B cell (primary cell): Measurements from ENCODE around the gene TMEM18.

Experiments
- EZH2 ChIP-seq: IDR thresholded peaks from 2 replicates; pipeline ENCODE4 v1.6.1; 2012; ENCODE audit warnings: borderline replicate concordance, low read depth, mild to moderate bottlenecking, moderate library complexity, low read length; ENCODE audit not compliant: insufficient read depth, poor library complexity, severe bottlenecking
- TF ChIP-seq, protein P1 (sequence below): fragments of 200-600 bp; IDR thresholded peaks from one replicate; pipeline ENCODE4 v1.8.0; 2022; ENCODE audit warnings: antibody characterized with exemption, mild to moderate bottlenecking

DNA sequence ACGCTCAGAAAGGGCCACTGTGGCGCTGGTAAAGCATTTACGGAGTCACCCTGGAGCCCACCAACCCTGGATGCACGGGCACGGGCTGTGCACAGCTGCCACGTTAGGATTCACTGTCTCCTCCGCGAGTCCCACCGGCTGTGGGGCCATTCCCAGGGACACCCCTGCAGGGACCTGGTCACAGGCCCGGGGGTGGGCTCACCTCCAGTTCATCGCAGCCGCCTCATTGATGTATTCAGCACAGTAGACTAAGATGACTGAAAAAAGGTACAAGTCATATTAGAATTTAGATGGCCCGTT, 4.7 kb downstream of the TMEM18 start:
- TF ChIP-seq, protein P1, sequence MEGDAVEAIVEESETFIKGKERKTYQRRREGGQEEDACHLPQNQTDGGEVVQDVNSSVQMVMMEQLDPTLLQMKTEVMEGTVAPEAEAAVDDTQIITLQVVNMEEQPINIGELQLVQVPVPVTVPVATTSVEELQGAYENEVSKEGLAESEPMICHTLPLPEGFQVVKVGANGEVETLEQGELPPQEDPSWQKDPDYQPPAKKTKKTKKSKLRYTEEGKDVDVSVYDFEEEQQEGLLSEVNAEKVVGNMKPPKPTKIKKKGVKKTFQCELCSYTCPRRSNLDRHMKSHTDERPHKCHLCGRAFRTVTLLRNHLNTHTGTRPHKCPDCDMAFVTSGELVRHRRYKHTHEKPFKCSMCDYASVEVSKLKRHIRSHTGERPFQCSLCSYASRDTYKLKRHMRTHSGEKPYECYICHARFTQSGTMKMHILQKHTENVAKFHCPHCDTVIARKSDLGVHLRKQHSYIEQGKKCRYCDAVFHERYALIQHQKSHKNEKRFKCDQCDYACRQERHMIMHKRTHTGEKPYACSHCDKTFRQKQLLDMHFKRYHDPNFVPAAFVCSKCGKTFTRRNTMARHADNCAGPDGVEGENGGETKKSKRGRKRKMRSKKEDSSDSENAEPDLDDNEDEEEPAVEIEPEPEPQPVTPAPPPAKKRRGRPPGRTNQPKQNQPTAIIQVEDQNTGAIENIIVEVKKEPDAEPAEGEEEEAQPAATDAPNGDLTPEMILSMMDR = no peak
- TF ChIP-seq EZH2 = no peak
